HFF-Myc (cell line): ENCODE measurements around the gene GPR153.

Experiments
- DNase-seq: peaks from one replicate; pipeline ENCODE4 v3.0.0-alpha.2; 2011; ENCODE audit warnings: low read depth; ENCODE audit errors: extremely low read depth
- H3K4me3 ChIP-seq: replicated peaks from 2 replicates; pipeline ENCODE4 v1.5.1; 2011; ENCODE audit warnings: low read depth, mild to moderate bottlenecking, control low read depth, low read length
- CTCF ChIP-seq: IDR thresholded peaks from 2 replicates; pipeline ENCODE4 v1.5.1; 2012; ENCODE audit warnings: mild to moderate bottlenecking, low read depth, low read length, control low read depth; ENCODE audit errors: missing control alignments

The GPR153 gene

GRCh38 chr1:6234502-6235295 lies 26.2 kb downstream of the GPR153 start:
- H3K4me3 ChIP-seq, result peak overlapping the region; percentile 92
- DNase-seq, result no peak
- TF ChIP-seq CTCF, result no peak

- no peak overlapping the region for H3K4me3 ChIP-seq
- no peak for DNase-seq
- TF ChIP-seq CTCF, result no peak
These were observed 27.5 kb downstream of the GPR153 start for GRCh38 chr1:6233376-6233775.

- TF ChIP-seq CTCF, result no peak
- DNase-seq, result no peak
- no peak overlapping the region for H3K4me3 ChIP-seq
These were observed 35.2 kb downstream of the GPR153 start for GRCh38 chr1:6225651-6226050.

GRCh38 chr1:6224718-6225117 lies 36.2 kb downstream of the GPR153 start:
- no peak for TF ChIP-seq CTCF
- no peak for DNase-seq
- H3K4me3 ChIP-seq, result no peak overlapping the region

- no peak for DNase-seq
- TF ChIP-seq CTCF, result no peak
- H3K4me3 ChIP-seq, result no peak overlapping the region
These were observed 37.3 kb downstream of the GPR153 start for GRCh38 chr1:6223617-6224016.

- DNase-seq, result no peak
- no peak for TF ChIP-seq CTCF
These were observed 38.3 kb downstream of the GPR153 start for GRCh38 chr1:6222636-6223035.

GRCh38 chr1:6221210-6221784 lies 39.6 kb downstream of the GPR153 start:
- DNase-seq, result no peak
- H3K4me3 ChIP-seq, result no peak overlapping the region
- TF ChIP-seq CTCF, result no peak

More at GRCh38 chr1:6222636-6223035, 38.3 kb downstream of the GPR153 start:
- no peak overlapping the region for H3K4me3 ChIP-seq
